Osteoblast (primary cell): Measurements from ENCODE around the gene HBG1. TPM values are rescaled to one million over a fixed set of nuclear protein-coding genes. Genes with fewer than 3 reads are reported as not detected.

Source experiments
- DNase-seq: peaks from one replicate; pipeline ENCODE4 v3.0.0; 2011; ENCODE audit warnings: low spot score, mixed read lengths; ENCODE audit not compliant: insufficient read length; ENCODE audit errors: missing footprints
- H2AFZ ChIP-seq: 2 replicates; pipeline ENCODE4 v1.6.0; 2011; ENCODE audit warnings: mild to moderate bottlenecking, low read length
- H3K27ac ChIP-seq: 2 replicates; pipeline ENCODE4 v1.5.1; 2011; ENCODE audit warnings: mild to moderate bottlenecking, low read depth, low read length, moderate library complexity
- H3K27me3 ChIP-seq: 2 replicates; pipeline ENCODE4 v1.6.0; 2012; ENCODE audit warnings: mild to moderate bottlenecking, control low read depth, inconsistent platforms, low read length, moderate library complexity; ENCODE audit not compliant: insufficient read depth
- H3K36me3 ChIP-seq: 2 replicates; pipeline ENCODE4 v1.5.1; 2011; ENCODE audit warnings: mild to moderate bottlenecking, low read length, control low read depth, moderate library complexity; ENCODE audit not compliant: insufficient read depth
- H3K4me1 ChIP-seq: 2 replicates; pipeline ENCODE4 v1.5.1; 2011; ENCODE audit warnings: mild to moderate bottlenecking, low read length, control low read depth, moderate library complexity; ENCODE audit not compliant: insufficient read depth
- H3K4me2 ChIP-seq: 2 replicates; pipeline ENCODE4 v1.6.0; 2011; ENCODE audit warnings: mild to moderate bottlenecking, low read length; ENCODE audit not compliant: insufficient read depth
- H3K4me3 ChIP-seq: fragments of 200-600 bp; sonication (generic); 3 replicates; pipeline ENCODE4 v1.5.1; 2012; ENCODE audit warnings: mild to moderate bottlenecking, low read length, inconsistent platforms; ENCODE audit not compliant: insufficient read depth
- H3K79me2 ChIP-seq: 2 replicates; pipeline ENCODE4 v1.6.0; 2012; ENCODE audit warnings: mild to moderate bottlenecking, low read length, control low read depth, inconsistent platforms; ENCODE audit not compliant: insufficient read depth
- H3K9me3 ChIP-seq: 2 replicates; pipeline ENCODE4 v1.5.1; 2011; ENCODE audit warnings: low read depth, low read length, control low read depth
- H4K20me1 ChIP-seq: 2 replicates; pipeline ENCODE4 v1.6.0; 2012; ENCODE audit warnings: mild to moderate bottlenecking, low read length, control low read depth; ENCODE audit not compliant: insufficient read depth
- total RNA-seq: library from RNA; depleted of rRNA; stranded (reverse); fragments of >200 nt; gene quantifications from 2 replicates; pipeline ENCODE4 v1.2.3, GENCODE V29; 2012
- TF ChIP-seq, protein P1 (sequence below): IDR thresholded peaks from 2 replicates; pipeline ENCODE4 v1.5.1; 2011; ENCODE audit warnings: mild to moderate bottlenecking, low read depth, low read length, moderate library complexity; ENCODE audit errors: extremely low read depth

HBG1 gene
- total RNA-seq, 1 donor, result not detected

DNA sequence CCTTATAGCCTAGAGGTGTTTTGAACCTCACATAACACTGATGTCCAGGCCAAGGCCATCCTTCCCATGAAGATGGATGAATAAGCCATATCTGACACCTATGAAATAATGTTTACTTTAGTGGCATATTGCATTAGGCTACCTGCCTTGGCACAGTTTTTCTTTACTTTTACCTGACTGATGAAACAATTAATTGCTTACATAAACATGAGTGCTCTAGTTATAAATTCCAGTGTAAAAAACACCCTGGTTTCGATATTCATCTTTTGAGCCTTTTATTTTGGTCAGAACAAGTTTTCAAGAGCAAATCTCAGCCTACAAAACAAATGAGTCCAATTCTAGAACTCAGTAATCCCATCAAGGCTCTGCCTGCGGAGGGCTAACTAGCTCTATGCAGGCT, 27.0 kb upstream of the HBG1 start:
- TF ChIP-seq, protein P1, sequence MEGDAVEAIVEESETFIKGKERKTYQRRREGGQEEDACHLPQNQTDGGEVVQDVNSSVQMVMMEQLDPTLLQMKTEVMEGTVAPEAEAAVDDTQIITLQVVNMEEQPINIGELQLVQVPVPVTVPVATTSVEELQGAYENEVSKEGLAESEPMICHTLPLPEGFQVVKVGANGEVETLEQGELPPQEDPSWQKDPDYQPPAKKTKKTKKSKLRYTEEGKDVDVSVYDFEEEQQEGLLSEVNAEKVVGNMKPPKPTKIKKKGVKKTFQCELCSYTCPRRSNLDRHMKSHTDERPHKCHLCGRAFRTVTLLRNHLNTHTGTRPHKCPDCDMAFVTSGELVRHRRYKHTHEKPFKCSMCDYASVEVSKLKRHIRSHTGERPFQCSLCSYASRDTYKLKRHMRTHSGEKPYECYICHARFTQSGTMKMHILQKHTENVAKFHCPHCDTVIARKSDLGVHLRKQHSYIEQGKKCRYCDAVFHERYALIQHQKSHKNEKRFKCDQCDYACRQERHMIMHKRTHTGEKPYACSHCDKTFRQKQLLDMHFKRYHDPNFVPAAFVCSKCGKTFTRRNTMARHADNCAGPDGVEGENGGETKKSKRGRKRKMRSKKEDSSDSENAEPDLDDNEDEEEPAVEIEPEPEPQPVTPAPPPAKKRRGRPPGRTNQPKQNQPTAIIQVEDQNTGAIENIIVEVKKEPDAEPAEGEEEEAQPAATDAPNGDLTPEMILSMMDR, result no peak
- no peaks in the 10 kb centered on the region for H4K20me1 ChIP-seq
- H3K79me2 ChIP-seq, result no peaks in the 10 kb centered on the region
- DNase-seq, result no peak
- no peaks in the 10 kb centered on the region for H3K27me3 ChIP-seq
- H3K9me3 ChIP-seq, result no peaks in the 10 kb centered on the region
- H3K36me3 ChIP-seq, result no peaks in the 10 kb centered on the region
- peaks cover 6% of the 10 kb centered on the region for H3K4me1 ChIP-seq
- no peak overlapping the region for H3K27ac ChIP-seq
- H2AFZ ChIP-seq, result no peak overlapping the region
- H3K4me2 ChIP-seq, result no peak overlapping the region
- no peak overlapping the region for H3K4me3 ChIP-seq

DNA sequence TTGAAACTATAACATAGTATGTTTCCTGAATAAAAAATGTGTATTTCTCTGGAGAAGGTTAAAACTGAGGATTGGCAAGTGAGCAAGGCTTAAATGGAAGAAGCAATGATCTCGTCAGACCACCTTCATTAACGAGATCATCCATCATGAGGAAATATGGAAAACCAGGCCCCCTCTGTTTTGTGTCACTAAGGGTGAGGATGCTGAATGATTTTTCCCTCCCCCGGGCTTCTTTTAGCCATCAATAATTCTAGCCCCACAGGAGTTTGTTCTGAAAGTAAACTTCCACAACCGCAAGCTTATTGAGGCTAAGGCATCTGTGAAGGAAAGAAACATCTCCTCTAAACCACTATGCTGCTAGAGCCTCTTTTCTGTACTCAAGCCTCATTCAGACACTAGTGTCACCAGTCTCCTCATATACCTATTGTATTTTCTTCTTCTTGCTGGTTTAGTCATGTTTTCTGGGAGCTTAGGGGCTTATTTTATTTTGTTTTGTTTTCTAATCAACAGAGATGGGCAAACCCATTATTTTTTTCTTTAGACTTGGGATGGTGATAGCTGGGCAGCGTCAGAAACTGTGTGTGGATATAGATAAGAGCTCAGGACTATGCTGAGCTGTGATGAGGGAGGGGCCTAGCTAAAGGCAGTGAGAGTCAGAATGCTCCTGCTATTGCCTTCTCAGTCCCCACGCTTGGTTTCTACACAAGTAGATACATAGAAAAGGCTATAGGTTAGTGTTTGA, 25.9 kb upstream of the HBG1 start:
- Histone ChIP-seq H3K9me3 (no peaks in the 10 kb centered on the region), H4K20me1 (no peaks in the 10 kb centered on the region), H2AFZ (no peak overlapping the region), H3K4me3 (no peak overlapping the region), H3K4me1 (no peaks in the 10 kb centered on the region), H3K27me3 (no peaks in the 10 kb centered on the region), H3K79me2 (no peaks in the 10 kb centered on the region), H3K4me2 (no peak overlapping the region), H3K27ac (no peak overlapping the region), H3K36me3 (no peaks in the 10 kb centered on the region)
- DNase-seq, result no peak
- TF ChIP-seq, protein P1, result no peak

DNA sequence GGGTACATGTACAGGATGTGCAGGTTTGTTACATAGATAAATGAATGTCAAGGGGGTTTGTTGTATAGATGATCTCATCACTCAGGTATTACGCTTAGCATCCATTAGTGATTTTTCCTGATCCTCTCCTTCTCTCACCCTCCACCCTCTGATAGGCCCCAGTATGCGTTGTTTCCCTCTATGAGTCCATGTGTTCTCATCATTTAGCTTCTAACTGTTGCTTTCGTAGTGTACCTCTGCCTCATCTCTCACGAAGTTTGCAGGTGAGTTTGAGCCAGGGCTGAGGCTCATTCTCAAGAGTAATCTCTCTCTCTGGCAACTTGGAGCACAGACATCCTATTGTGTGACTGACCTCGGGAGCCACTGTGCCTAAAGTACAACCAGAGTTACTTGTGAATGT, 24.7 kb upstream of the HBG1 start:
- Histone ChIP-seq H3K4me3 (no peak overlapping the region), H3K4me2 (no peak overlapping the region), H3K27ac (no peak overlapping the region), H2AFZ (no peak overlapping the region), H3K36me3 (no peaks in the 10 kb centered on the region), H3K9me3 (no peaks in the 10 kb centered on the region), H3K79me2 (no peaks in the 10 kb centered on the region), H4K20me1 (no peaks in the 10 kb centered on the region), H3K4me1 (no peaks in the 10 kb centered on the region), H3K27me3 (no peaks in the 10 kb centered on the region)
- TF ChIP-seq, protein P1, result no peak
- no peak for DNase-seq

DNA sequence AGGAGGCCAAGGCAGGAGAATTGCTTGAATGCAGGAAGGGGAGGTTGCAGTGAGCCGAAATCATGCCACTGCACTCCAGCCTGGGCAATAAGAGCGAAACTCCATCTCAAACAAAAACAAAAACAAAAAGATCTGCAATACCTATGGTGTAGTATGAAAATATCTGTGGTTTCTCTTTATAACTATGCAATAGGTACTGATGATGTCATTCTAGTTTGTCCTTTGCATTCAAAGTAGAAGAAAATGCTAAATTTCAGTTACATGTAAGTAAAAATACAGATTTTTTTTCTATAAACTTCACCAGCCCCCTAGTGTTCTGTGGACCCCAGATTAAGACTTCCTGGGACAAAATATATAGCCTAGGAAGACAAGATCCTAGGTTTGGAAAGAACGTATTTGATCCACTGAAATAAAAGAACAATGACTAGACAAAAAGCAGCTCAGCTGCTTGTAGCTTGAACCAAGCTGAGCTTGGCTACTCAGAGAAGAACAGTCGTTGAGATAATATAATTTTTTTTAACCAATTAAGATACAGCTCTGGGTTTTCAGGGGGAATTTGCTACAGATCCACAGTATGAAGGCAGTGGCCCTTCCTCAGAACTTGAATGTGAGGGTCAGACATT, 22.8 kb upstream of the HBG1 start:
- Histone ChIP-seq H3K27me3 (no peaks in the 10 kb centered on the region), H4K20me1 (no peaks in the 10 kb centered on the region), H3K4me2 (no peak overlapping the region), H3K4me3 (no peak overlapping the region), H2AFZ (no peak overlapping the region), H3K27ac (no peak overlapping the region), H3K36me3 (no peaks in the 10 kb centered on the region), H3K4me1 (no peaks in the 10 kb centered on the region), H3K9me3 (no peaks in the 10 kb centered on the region), H3K79me2 (no peaks in the 10 kb centered on the region)
- DNase-seq, result no peak
- TF ChIP-seq, protein P1, result no peak
